ENCODE data around the gene SHC2. TPM values are rescaled to one million over a fixed set of nuclear protein-coding genes. Genes with fewer than 3 reads are reported as not detected.

Gene SHC2
- total RNA-seq, 4 donors from 2014 or later: 31.5 to 72.8 (median 48.8) TPM

GRCh38 chr19:391726-392374, 69.0 kb downstream of the SHC2 start:
- Histone ChIP-seq H3K36me3 (no peaks in the 10 kb centered on the region), H3K27ac (no peak overlapping the region), H3K4me1 (peaks cover 0 to 10% of the 10 kb centered on the region in 2 donors), H3K4me3 (replicated peaks in 1 of 3) (no peak overlapping the region), H3K27me3 (no peaks in the 10 kb centered on the region), H3K9me3 (no peaks in the 10 kb centered on the region)
- DNase-seq: peak in 1 of 2 donors; percentile 2
- WGBS, 2 donors: 86 to 90% methylated on average over 23 to 24 of the region's 30 CpGs
- TF ChIP-seq POLR2A (IDR thresholded peaks at IDR 0.05) (no peak), CTCF (IDR thresholded peaks at IDR 0.05) (no peak)
- intact Hi-C loops (cut with DNase I): no loop called here

GRCh38 chr19:391207-391557, 69.7 kb downstream of the SHC2 start:
- no peak overlapping the region for H3K27ac ChIP-seq
- no peak overlapping the region for H3K4me3 ChIP-seq (replicated peaks in 1 of 3)
- WGBS, 2 donors: 92 to 97% methylated on average over 2 of the region's 2 CpGs
- no peaks in the 10 kb centered on the region for H3K27me3 ChIP-seq
- no peaks in the 10 kb centered on the region for H3K36me3 ChIP-seq
- DNase-seq: no peak
- peaks cover 0 to 10% of the 10 kb centered on the region in 2 donors for H3K4me1 ChIP-seq
- TF ChIP-seq CTCF (IDR thresholded peaks at IDR 0.05): no peak
- TF ChIP-seq POLR2A (IDR thresholded peaks at IDR 0.05): no peak
- no peaks in the 10 kb centered on the region for H3K9me3 ChIP-seq
- intact Hi-C loops (cut with DNase I): no loop called here

GRCh38 chr19:390386-391206, 70.2 kb downstream of the SHC2 start:
- no peak for DNase-seq
- Histone ChIP-seq H3K4me3 (replicated peaks in 1 of 3) (no peak overlapping the region), H3K27ac (no peak overlapping the region), H3K36me3 (no peaks in the 10 kb centered on the region), H3K9me3 (no peaks in the 10 kb centered on the region), H3K27me3 (no peaks in the 10 kb centered on the region), H3K4me1 (peaks cover 0 to 10% of the 10 kb centered on the region in 2 donors)
- TF ChIP-seq CTCF (IDR thresholded peaks at IDR 0.05): no peak
- TF ChIP-seq POLR2A (IDR thresholded peaks at IDR 0.05): no peak
- intact Hi-C loops (cut with DNase I): no loop called here
- WGBS, 2 donors: 79 to 82% methylated on average over 5 to 9 of the region's 30 CpGs

DNA sequence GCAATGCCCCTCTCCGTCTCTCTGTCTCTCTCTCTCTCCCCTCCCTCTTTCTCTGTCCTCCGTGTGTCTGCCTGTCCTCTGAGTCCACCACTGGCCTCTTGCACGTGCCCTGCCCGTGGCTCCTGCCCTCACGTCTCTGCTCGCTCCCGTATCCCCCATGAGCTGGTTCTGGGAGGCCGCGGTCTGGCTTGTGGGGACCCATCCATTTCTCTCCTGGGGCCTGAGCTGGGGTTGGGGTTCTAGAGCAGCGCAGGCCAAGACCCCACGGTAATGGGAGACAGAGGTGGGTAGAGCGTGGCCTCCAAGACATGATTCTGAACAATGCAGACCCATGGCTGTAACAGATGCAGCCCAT, 70.9 kb downstream of the SHC2 start:
- 75 to 82% methylated on average over 12 of the region's 12 CpGs for WGBS, 2 donors
- H3K36me3 ChIP-seq: no peaks in the 10 kb centered on the region
- H3K27me3 ChIP-seq: no peaks in the 10 kb centered on the region
- intact Hi-C loops (cut with DNase I): no loop called here
- H3K4me1 ChIP-seq: peaks cover 0 to 10% of the 10 kb centered on the region in 2 donors
- no peaks in the 10 kb centered on the region for H3K9me3 ChIP-seq
- TF ChIP-seq POLR2A (IDR thresholded peaks at IDR 0.05): no peak
- TF ChIP-seq CTCF (IDR thresholded peaks at IDR 0.05): no peak
- H3K27ac ChIP-seq: no peak overlapping the region
- H3K4me3 ChIP-seq (replicated peaks in 1 of 3): no peak overlapping the region
- no peak for DNase-seq

All from thyroid gland (tissue), 4 donors.